HG02798 (cell line): ENCODE measurements around the gene NCOA7.
"Not testable (repeated sequence)": the region's sequence is repeated elsewhere in the genome, so short reads cannot be mapped to it uniquely, and the experiment has no call there.

Experiments
- ATAC-seq: cut with Tn5 transposase; IDR thresholded peaks from one replicate; pipeline ENCODE4 v1.9.1; 2021; ENCODE audit warnings: mild to moderate bottlenecking; ENCODE audit not compliant: unreplicated experiment, poor library complexity

NCOA7 gene

DNA sequence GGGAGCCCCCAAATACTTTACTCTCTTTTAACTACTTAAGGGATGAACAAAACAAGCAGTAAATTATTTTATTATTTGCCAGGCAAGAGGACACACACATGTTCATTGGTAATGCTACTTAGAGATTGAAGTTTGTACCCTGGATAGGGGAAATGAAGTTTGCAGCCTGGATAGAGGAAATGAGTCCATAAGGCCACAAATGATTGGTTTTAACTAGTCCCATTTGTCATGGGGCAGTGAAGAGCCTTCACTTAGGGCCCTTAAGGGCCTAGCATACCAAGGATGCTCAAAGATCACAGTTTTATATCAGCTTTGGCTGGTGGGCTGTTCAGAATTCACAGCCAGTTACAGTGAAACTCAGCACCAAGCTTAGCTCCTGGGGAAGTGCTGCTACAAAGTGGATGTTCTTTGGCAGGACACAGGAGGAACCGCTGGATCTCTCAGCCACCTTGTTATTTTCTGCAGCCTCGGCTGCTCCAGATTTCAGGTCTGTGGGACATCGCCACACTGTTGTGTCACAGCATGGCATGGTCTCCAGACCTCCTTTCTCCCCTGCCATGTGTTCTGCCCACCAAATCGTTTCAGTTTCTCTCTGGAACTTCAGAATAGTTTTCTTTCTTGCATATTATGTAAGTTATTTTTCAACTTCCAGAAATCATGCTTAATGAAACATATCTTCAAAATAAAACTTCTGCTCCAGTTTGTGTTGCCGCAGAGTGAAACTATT lies 41.8 kb downstream of the NCOA7 start:
- ATAC-seq: no peak

DNA sequence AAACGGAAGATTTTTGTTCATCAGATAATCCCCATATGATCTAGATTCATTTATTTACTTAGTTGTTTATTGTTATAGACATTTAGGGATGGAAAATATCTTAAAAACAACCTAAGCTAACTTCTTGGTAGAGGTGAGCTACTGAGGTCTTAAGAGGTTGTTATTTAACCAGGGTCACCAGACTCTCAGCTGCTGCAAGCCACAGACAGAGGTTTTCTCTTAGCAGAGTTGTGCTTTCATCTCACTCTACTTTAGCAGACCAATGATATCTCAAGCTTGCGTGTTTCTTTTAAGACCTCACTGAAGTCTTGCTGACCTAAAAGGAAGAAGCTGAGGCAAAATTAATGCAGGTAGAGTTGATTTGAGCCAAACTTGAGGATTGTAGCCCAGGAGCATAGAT lies 43.6 kb downstream of the NCOA7 start:
- ATAC-seq: peak; percentile 91

DNA sequence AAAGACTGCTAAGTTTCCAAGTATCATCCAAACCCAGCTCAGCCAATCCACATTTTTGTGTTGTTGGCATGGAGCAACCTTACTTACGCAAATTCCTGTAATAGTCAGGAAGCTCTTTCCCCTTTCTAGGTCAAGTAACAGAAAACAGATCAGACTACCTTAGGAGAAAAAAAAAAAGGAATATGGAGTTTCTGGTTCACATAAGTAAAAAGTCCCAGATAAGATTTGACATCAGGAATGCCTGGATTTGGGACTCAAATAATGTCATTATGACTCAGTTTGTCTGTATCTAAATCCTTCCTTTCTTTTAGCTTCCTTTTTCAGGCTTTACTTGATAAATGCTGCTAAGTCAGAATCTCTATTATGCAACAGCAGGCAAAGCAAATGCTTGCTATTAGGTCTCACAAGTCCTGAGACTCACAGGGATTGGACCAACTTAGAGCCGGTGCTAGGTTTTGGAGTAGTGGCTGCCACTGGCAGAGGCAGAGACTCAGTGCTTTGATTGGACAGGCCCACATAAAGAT lies 44.5 kb downstream of the NCOA7 start:
- no peak for ATAC-seq

DNA sequence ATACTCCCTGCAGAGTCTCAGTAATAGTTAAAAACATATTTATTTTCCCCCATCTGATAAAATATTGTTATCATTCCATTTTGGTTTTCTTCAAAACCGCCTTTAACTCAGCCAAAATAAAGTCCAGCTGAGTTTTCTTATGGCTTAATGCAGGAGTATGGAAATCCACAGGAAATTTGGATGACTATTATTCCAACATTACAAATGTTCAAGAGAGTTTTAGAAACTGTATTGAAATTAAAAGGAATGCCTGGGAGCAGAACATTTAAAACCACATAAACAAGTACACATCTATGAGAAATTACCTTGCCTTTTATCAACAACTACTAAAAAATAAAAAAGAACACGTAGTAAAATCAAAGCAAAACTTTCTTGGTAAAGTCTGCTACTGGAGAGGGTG lies 45.7 kb downstream of the NCOA7 start:
- ATAC-seq: no peak

DNA sequence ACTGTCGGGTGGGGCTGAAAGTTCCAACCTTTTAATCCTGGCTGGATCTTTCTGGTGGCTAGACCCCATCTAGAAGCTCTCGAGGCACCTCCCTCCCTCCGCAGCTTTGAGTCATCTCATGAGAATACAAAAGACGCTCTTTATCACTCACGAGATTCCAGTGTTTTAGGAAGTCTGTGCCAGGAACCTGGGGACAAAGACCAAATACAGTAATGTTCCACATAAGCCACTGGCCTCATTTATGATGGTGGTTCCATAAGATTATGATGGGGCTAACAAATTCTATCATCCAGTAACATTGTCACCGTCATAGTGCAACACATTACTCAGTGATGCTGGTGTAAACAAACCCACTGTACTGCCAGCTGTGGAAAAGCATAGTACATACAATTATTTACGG lies 48.7 kb downstream of the NCOA7 start:
- ATAC-seq: no peak

DNA sequence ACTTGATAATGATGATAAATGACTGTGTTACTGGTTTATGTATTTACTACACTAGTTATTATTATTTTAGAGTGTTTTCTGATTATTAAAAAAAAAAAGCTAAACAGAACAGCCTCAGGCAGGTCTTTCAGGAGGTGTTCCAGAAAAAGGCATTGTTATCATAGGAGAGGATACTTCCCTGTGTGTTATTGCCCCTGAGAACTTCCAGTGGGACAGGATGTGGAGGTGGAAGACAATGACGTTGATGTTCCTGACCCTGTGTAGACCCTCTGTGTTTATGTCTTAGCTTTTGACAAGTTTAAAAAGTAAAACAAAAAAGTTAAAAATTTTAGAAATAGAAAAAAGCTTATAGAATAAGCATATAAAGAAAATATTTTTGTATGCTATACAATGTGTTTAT lies 49.1 kb downstream of the NCOA7 start:
- ATAC-seq: no peak

DNA sequence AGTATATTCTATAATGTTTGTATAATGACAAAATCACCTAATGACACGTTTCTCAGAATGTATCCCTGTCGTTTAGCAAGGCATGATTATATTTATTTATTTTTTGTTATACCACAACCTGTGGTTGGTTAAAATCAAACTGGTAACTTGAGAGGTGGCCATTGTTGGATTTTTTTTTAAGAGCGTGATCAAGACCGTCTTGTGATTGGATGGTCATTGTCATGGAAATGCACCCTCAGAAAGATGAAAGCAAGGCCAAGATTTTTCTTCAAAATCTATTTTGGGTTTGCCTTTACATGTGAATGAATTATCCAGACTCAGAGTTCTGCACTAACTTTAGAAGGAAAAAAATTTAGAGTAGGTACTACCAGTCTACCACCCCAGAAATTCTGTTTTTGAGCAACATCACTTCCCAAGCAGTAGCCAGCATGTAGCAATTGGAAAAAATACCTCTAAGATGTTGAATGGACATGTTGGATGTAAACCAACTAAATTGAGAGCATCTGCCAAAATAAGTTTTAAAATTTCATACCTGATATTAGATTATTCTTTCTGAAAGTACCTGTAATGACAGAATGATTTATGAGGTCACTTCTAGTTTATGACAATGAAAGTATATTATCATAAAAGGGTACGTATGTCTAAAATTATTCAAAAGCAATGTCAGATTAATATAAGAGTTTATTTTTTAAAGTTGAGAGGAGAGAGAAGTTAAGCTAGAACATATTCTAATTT lies 50.8 kb downstream of the NCOA7 start:
- ATAC-seq: no peak

DNA sequence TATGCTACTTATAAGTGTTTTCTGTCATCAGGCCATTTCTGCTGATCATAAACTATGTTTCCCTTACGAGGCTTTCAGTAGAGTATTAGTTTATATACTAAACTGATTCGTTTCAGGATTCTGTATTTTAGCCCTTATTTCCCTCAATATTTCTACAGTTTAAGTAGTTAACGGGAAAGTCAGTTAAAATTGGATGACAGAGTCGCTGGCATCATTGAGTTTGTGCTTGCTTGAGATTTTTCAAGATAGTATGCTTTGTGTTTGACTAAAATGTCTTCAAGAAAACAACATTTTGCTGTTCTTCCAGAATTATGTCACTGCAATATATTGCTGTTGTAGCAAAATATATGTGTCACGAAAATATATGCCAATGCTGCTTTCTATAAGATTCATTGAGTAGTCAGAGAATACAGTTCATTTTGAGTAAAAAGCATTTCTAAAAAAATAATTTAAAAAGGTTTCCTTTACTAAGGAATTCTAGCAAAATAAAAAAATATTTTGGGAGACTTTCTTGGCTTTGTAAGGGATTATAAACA lies 51.4 kb downstream of the NCOA7 start:
- ATAC-seq: no peak

DNA sequence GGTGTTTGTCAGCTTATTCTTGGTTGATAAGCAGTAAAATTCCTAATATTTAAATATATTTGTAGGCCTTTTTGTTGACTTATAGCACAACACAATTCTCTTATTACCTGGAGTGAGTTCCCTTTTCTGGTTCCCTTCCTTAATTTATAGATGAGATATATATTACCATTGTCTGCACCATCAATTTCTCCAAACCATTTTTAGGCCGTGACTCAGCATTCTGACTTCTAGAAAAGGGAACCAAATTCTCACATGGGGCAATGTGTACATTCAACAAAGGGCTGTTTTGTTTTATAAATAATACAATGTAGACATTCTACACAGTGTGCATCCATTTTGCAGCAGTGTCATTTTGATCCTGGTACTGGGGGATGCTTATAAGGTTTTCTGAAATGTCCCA lies 52.8 kb downstream of the NCOA7 start:
- ATAC-seq: no peak

DNA sequence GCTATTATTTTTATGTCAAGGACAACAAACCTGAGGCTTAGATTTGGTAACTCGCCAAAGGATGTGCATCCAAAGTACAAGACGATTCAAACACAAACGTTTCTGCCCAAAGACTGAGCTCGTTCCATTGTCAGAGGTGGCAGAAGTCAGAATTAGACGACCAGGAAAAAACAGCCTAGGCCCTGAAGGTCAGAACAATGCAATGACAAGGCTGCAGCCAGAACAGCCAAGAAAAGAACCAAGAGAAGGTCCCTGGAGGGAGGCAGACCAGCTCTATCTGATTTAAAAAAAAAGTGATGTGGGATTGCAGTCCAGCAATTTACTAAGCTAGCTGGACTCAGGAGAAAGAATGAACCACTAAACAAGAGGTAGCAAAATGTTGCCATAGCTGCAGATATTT lies 54.2 kb downstream of the NCOA7 start:
- no peak for ATAC-seq

DNA sequence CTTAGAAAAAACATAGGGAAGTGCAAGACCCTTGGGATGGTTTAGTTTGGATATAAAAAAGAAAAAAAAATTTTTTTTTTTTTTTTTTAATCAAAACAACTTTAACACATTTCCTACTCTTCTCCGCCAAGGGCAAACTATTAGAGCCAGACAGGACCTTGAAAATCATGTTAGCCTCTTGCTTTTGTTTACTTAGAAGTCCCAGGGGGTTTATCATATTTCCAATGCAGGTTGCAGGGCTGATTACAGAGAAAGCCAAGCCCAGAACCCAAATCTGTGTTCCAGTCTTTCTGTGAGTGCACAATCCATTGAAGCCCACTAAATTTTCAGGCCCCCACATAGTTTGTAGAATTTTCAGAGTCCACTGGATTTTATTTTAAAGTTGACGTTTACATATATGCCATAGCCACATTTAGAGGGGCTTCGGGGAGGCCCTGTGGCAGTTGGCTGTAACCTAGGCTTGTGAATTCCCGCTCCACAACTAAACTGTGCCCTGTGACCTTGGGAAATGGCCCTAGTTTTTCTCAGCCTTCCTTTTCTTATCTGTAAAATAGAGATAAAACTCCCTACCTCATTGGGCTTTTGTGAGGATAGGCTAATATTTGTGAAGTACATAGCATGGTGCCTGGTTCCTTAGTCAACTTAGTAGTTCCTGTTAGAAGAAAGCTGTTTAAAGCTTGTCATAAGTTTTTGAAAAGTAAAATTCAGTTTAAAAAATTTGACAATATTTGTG lies 55.7 kb downstream of the NCOA7 start:
- ATAC-seq: no peak

DNA sequence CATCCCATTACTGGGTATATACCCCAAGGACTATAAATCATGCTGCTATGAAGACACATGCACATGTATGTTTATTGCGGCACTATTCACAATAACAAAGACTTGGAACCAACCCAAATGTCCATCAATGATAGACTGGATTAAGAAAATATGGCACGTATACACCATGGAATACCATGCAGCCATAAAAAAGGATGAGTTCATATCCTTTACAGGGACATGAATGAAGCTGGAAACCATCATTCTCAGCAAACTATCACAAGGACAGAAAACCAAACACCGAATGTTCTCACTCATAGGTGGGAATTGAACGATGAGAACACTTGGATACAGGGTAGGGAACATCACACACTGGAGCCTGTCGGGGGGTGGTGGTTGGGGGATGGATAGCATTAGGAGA lies 57.5 kb downstream of the NCOA7 start:
- not testable (repeated sequence) for ATAC-seq

DNA sequence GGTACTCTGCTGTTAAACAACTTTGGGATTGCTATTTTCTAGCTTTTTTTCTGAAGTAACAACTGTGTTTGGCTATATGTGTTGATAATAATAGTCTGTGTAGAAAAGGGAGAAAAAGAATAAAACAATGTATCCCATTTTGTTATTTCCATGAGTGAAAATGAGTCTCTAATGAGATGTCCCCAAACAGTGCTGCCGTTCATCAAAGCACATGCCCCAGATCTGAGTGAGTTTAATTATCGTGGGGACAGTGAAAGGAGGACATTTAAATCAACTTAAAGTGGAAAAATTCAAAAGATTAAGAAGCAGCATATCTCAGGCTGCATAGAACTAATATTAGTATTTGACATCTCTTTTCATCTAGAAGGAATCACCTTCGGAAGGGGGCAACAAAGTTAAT lies 59.6 kb downstream of the NCOA7 start:
- no peak for ATAC-seq

DNA sequence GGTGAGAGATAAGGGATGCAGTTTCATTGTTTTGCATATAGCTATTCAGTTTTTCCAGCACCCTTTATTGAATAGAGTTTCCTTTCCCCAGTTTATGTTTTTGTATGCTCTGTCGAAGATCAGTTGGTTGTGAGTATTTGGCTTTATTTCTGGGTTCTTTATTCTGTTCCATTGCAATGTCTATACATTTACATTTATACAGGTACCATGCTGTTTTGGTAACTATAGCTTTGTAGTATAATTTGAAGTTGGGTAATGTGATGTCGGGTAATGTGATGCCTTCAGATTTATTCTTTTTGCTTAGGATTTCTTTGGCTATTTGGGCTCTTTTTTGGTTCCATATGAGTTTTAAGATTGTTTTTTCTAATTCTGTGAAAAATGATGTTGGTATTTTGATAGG lies 61.8 kb downstream of the NCOA7 start:
- no peak for ATAC-seq

DNA sequence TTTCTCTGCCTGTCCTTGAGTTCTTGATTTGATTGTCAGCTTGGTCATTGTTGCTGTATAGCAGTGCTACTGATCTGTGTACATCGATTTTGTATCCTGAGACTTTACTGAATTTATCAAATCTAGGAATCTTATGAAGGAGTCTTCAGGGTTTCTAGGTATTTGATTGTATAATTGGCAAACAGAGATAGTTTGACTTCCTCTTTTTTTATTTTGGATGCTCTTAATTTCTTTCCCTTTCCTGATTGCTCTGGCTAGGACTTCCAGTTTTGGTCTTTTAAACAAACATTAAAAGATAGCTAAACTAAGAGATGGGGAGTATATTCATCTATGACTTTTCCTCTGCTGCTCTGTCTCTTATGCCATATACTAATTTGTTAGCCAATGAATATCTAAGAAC lies 62.4 kb downstream of the NCOA7 start:
- no peak for ATAC-seq

DNA sequence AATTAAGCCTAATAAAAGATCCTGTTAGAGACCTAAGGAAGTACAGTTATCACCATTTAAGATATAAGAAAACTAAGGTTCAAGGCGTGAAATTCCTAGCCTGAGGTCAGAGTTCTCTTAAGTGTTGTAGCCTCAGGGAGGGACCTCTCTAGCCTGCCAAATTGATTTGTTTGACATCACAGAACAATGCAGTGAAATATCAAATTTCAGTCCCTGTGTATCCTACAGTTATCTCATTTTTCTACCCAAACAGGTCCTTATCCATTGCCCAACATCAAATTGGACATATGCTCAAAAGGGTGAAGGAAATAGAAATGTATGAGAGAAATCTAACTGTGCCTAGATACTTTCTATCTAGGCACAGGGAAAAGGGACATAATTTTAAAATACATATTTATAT lies 63.0 kb downstream of the NCOA7 start:
- no peak for ATAC-seq

DNA sequence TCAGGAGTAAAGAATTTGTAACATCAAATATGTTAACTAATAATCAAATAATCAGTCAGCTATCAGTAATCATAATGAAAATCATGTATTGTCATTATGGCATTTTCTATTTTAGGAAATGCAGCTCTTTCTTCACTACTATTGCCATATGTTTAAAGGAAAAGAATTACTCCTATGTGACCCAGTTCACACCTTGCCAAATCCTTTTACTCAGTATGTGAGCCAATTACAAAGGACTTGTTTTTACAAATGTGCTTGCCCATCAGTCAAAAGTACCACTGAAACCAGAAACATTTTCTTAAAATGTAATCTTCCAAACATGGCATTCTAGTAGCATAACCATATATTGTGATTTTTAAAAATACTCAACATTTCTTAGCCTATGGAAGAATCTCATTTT lies 63.6 kb downstream of the NCOA7 start:
- no peak for ATAC-seq

DNA sequence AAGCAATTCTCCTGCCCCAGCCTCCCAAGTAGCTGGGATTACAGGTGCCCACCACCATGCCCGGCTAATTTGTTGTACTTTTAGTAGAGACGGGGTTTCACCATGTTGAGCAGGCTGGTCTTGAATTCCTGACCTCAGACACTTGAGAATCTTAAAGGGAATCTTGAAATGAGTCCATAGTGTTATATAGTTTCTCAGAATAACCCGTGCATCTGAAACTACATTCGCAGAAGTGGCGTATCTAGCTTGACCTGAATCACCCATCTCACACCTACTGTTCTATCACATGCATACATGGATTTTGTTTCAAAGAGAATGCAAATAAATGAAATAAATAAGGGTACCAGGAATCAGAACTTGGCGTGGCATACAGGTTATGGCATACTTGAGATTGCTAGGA lies 65.0 kb downstream of the NCOA7 start:
- no peak for ATAC-seq

DNA sequence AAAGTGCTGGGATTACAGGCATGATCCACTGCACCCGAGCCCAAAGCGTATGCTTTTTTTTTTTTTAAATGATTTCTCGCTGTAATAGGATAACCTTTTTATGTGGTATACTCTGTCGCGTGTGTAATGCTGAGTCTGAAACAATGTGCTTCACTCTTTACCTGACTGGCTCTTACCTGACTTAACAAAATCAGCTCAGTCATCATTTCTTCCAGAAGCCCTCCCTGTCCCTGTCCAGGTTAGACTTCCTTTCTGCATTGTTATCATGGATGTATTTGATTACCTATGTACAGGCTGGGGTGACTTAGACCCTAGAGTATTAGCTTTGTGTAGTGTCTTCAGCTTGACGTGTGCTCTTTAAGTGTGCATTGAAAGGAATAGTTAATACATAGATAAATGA lies 67.1 kb downstream of the NCOA7 start:
- ATAC-seq: no peak

DNA sequence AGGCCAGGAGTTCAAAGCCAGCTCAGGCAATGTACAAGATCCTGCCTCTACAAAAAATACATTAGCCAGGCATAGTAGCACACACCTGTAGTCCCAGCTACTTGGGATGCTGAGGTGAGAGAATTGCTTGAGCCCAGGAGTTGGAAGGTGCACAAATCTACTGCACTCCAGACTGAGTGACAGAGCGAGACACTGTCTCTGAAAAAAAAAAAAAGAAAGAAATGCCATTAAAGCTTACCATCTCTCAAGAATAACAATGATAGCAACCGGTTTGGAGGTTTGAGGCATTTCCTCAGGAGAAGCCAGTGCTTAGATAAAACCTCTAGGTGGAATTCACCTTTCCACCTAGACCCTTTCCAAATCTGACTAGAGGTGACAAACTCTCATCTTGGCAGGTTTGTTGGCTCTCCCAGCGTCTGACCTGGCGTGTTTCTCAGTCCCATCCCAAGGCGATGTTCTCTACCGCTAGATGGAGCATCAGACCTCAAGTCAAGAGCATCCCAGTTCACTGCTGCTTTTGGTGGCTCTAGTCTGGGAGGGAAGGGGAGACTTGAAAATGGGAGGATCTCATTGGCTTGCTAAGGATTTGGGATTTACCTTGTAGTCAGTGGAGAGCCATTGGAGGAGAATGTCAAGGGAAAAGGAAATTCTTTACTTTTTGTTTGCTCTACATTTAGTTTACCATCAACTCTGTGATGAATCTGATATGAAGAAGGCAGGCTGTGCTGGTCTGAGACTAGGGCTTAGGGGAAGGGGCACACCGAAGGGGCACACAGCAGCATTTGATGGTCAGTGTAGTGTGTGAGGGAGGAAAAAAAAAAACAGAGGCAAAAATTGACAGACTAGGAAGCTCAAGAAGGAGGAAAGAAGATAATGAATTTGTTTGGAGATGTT lies 67.9 kb downstream of the NCOA7 start:
- peak; percentile 78 for ATAC-seq
